NOMO-1 treated with dmso at 0.1 percent for 144 hours (cell line): Measurements from ENCODE around the gene RNF220.

Experiments used
- DNase-seq: peaks from one replicate; lab custom pipeline; 2025; ENCODE audit not compliant: unreplicated experiment; lab: John Stamatoyannopoulos, UW

Gene RNF220

GRCh38 chr1:44519035-44519676, 114.1 kb downstream of the RNF220 start:
- no peak for DNase-seq

- no peak for DNase-seq
These were observed 116.5 kb downstream of the RNF220 start for GRCh38 chr1:44521378-44522080.

GRCh38 chr1:44523593-44524591, 118.8 kb downstream of the RNF220 start:
- DNase-seq, result no peak

- DNase-seq, result no peak
These were observed 119.8 kb downstream of the RNF220 start for GRCh38 chr1:44524655-44525500.

- no peak for DNase-seq
These were observed 121.4 kb downstream of the RNF220 start for GRCh38 chr1:44526295-44527073.

GRCh38 chr1:44531785-44532566, 126.9 kb downstream of the RNF220 start:
- no peak for DNase-seq

- DNase-seq, result no peak
These were observed 127.5 kb downstream of the RNF220 start for GRCh38 chr1:44532567-44532944.

- no peak for DNase-seq
These were observed 129.7 kb downstream of the RNF220 start for GRCh38 chr1:44534771-44535170.

GRCh38 chr1:44536357-44537209, 131.5 kb downstream of the RNF220 start:
- DNase-seq, result no peak

- DNase-seq, result no peak
These were observed 132.5 kb downstream of the RNF220 start for GRCh38 chr1:44537538-44537937.

- DNase-seq, result no peak
These were observed 132.9 kb downstream of the RNF220 start for GRCh38 chr1:44537956-44538355.

- no peak for DNase-seq
These were observed 135.1 kb downstream of the RNF220 start for GRCh38 chr1:44539991-44540730.

GRCh38 chr1:44542420-44543063, 137.5 kb downstream of the RNF220 start:
- no peak for DNase-seq

- no peak for DNase-seq
These were observed 138.1 kb downstream of the RNF220 start for GRCh38 chr1:44543064-44543744.

GRCh38 chr1:44543786-44544185, 138.7 kb downstream of the RNF220 start:
- no peak for DNase-seq

- DNase-seq, result no peak
These were observed 139.9 kb downstream of the RNF220 start for GRCh38 chr1:44544960-44545359.
